NCI-H774 (cell line): ENCODE data around the gene CMIP.
"Not testable (repeated sequence)": the region's sequence is repeated elsewhere in the genome, so short reads cannot be mapped to it uniquely, and the experiment has no call there.

Experiments
- DNase-seq: peaks from one replicate; lab custom pipeline; 2025; lab: John Stamatoyannopoulos, UW

The CMIP gene

GRCh38 chr16:81568749-81569087 lies 124.1 kb downstream of the CMIP start:
- DNase-seq: no peak

GRCh38 chr16:81569361-81570034 lies 124.9 kb downstream of the CMIP start:
- no peak for DNase-seq

DNA sequence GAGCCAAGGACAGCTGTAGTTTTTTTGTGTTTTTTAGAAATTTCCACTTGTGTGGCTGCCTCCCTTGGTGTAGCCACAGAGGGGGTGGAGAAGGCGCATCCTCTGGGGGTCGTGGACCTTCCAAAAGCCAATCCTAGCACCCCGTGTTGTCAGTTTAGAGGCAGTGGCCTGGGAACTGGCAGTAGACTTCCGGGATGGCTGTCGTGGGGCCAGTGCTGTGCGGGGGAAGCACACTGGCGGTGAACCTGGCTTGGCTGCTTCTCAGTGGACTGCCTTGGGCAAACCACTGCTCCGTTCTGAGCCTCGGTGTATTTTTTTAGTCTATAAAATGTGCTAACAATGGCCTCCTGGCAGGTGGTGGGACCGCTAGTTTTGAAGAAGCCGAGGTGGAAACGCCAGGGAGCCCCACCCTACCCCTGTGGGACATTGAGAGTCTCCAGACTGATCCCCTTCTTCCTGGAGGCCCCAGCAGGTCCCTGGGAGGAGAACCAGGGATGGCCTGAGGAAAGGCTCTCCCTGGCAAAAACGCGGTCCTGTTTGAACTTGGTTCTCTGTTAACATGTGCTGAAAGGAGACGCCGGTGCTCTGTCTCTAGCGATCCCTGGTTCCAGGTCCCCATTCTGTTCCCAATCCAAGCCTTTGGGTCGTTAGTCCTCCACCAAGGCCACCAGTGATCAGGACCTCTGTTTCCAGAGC lies 125.7 kb downstream of the CMIP start:
- no peak for DNase-seq

GRCh38 chr16:81571175-81571574 lies 126.6 kb downstream of the CMIP start:
- DNase-seq: no peak

GRCh38 chr16:81571592-81572385 lies 127.2 kb downstream of the CMIP start:
- no peak for DNase-seq

- no peak for DNase-seq
These were observed 128.0 kb downstream of the CMIP start for GRCh38 chr16:81572386-81573144.

DNA sequence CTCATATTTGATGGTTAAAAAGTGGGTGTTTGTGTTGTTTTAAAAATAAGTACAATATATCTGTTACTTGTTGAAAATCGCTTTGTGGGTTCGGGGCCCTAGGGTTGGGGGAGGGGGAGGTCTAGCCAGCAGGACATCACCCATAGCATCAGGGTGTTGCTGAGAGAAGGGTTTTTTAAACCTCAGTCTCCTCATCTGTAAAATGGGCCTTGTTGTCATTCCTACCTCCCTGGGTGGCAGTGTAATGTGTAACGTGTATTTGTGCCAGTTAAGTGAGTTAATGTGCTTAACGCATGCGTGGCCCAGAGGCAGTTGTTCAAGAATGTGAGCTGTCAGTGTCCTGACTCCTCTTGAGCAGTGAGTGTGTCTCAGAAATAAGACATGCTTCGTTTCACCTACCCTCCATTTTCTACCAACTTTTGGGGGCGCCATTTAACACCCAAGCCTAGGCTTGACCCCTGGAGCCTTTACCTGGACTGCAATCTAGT lies 129.0 kb downstream of the CMIP start:
- no peak for DNase-seq

DNA sequence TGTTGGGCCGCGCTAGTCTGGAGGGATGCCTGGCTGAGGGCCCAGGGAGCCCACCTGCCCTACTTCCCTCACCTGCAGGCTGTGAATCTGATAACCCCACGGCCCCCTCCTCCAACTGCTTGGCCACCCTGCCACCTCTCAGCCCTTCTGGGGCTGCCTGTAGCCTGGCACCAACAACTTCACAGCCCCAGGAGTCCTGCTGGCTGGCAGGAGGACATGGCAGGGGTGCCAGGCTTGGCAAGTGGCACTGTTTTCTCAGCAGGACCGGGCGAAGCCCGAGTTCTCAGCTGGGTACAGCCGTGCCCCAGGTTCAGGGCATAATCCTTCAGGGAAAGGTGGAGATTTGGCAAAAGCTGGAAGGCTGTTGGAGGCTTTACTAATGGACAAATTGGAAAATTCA lies 129.6 kb downstream of the CMIP start:
- no peak for DNase-seq

DNA sequence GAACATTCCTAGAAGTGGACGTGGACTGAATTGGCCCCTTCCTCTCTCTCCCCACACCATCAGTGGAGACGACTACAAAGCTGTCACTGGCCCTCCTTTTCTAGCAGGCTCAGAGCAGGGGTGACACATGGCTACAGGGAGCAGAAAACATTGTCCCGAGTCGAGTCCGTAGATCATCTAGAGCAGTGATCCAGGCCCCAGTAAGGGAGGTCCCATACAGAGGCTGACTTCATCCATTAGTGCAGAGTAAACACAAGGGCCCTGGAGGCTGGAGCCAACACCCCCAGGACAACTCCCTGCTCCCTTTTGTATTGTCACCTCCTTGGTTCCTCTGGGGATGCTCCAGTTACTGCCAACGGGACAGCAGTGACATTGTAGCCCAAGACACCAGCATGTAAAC lies 130.7 kb downstream of the CMIP start:
- no peak for DNase-seq

DNA sequence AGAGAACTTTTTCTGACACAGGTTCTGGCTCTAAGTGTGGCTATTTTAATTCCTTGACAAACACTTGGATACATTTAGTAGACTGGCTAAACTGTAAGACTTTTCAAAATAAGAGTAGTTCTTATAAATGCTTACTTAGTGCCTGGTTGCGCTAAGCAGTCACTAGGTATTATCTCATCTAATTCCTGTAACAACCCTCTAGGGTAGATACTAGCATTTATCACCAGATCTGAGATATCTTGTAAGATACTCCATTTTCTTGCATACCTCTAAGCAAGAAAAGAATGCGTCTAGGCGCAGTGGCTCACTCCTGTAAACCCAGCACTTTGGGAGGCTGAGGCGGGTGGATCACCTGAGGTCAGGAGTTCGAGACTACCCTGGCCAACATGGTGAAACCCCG lies 131.2 kb downstream of the CMIP start:
- DNase-seq: no peak

GRCh38 chr16:81576696-81577095 lies 132.1 kb downstream of the CMIP start:
- no peak for DNase-seq

- not testable (repeated sequence) for DNase-seq
These were observed 132.7 kb downstream of the CMIP start for GRCh38 chr16:81577272-81577671.

- no peak for DNase-seq
These were observed 133.5 kb downstream of the CMIP start for GRCh38 chr16:81578076-81578475.

DNA sequence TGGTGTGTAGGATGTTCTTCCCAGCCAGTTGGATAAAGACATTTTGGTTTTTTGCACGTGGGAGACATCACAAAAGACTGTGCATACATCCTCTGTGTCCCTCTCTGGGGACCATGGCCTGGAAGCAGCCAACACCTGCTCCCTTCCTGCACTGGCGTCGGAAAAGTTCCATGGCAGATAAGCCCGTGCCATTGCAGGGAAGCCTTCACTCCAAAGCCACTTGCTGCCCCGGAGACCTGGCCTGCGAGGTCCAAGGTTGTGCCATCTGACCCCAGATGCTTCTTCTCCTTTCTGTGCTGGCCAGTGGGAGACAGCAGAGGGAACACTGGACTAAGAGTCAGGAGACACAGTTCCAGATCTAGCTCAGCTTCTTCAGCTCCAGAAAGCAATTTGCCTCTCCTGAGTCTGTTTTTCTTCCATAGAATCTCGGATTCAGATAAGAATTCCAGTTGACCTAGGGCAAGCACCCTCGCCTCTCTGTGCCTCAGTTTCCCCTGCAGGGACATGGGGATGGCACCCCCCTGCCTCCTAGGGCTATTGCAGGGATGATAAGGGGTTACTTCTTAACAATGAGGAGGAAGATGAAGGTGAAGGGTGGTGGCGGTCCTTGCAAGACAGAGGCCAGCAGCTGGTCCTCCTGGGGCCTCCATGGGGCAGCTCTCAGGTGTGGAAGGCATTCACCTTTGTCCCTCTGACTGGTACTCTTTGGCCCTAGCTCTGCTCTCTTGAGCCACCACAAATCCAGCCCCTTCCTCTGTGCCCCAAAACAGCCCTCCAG lies 134.2 kb downstream of the CMIP start:
- DNase-seq: no peak

DNA sequence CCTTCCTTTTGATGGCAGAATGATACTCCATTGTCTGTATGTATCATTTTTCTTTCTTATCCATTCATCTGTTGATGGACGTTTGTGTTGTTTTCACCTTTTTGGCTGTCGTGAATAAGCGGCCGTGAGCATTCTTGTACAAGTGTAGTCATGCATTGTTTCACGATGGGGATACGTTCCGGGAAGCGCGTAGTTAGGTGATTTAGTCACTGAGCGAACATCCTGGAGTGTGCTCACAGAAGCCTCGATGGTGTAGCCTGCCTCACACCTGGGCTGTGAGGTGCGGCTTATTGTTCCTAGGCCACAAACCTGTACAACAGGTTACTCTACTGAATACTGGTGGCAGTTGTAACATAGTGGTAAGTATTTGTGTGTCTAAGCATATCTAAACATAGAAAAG lies 136.5 kb downstream of the CMIP start:
- DNase-seq: peak; percentile 13

- DNase-seq: no peak
These were observed 138.2 kb downstream of the CMIP start for GRCh38 chr16:81582655-81583441.

DNA sequence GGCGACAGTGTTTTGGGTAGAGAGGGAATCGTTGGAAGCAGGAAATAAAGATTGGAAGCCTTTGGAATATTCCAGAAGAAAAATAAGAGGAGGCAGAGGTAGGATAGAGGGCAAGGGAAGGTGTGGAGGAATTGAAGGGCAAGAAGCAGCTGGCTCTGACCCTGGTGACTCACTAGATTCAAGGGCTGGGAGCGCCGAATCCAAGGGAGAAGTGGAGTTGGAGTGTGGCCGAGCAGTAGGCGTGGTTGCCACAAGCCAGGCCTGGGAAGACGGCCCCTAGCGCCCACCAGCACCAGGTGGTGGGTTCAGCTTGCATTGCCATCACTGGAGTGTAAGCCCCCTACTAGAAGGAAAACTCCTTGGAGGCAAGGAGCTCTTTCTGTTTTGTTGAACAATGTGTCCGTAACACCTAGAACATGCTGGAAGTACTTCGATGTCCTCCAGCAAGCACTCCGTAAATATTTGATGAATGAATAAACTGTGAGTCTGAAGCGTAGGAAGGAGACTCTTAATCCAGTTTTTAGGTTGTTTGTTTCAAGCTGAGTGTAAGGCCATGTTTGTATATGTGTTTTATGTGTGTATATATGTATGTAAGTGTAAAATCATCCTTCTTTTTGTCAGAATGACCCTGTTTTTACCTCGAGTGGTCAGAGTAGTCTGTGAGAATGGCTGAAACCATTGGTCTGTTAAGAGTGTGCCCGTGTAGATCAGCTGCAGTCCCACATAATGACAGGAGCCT lies 139.5 kb downstream of the CMIP start:
- no peak for DNase-seq

DNA sequence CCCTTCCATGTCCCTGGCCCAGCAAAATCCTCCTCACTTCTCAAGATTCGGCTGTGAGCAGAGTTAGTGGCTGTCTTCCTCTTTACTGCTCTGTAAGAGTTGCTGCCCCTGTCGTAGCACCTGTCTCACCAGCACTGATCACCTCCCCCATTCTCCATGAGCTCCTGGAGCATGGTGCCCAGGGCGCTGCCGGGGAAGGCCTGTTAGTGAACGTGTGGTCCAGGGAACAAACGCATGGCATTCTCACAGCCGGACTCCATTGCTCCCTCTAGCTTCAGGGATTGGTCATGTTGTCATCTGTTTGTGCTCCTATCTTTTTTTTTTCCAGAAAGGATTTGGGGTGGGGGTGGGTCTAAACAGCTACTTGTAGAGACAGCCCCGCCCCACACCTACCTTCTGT lies 141.2 kb downstream of the CMIP start:
- DNase-seq: no peak

DNA sequence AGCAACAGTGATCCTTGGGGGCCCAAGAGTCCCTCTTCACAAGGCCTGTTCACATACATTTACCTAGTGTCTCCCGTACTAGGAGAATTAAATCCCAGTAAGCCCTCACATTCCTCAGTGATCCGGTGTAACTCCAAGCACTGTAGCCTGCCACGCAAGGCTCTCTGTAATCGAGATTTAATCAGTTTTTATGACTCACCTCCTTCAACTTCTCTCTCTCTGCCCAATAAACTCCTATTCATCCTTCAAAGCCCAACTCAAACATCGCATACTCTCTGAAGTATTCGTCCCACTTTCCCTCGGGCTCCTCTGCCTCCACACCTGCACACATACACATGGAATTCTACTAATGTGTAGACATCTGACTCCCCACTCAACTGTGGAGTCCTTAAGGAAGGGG lies 141.8 kb downstream of the CMIP start:
- DNase-seq: no peak
